Loucy (cell line): ENCODE data around the gene SKIC3.

Source experiments
- CTCF ChIP-seq: fragments of 200-600 bp; sonication (generic); conservative IDR thresholded peaks from 2 replicates; pipeline ENCODE4 v1.5.1; 2014; ENCODE audit warnings: mild to moderate bottlenecking, antibody characterized with exemption, low read length
- EZH2phosphoT487 ChIP-seq: fragments of 200-600 bp; IDR thresholded peaks from 2 replicates; pipeline ENCODE4 v1.6.1; 2018; ENCODE audit warnings: antibody characterized with exemption, mild to moderate bottlenecking, moderate library complexity, borderline replicate concordance

DNA sequence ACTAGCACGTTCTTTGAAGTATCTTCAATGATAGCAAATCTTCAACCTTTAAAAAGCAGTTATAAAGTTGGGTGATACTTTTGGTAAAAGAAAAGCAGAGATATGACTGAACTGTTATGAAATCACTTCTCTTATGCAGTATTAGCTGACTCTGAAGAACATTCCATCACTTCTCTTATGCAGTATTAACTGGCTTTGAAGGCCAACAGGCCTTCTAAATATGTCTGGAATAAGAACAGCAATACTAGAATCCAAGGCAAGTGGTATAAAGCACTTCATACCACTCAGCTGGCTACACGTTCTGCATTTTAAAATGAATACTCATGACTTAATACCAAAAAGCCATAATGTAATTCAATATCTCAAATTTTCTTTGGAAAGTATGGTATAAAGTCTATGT is 17.3 kb downstream of the SKIC3 start:
- TF ChIP-seq CTCF (no peak), EZH2phosphoT487 (no peak)
